Left ventricle myocardium inferior (tissue), 1 donor: Measurements from ENCODE around the gene SCD5. TPM values are rescaled to one million over a fixed set of nuclear protein-coding genes. Genes with fewer than 3 reads are reported as not detected.

Experiments used
- DNase-seq: peaks from one replicate; pipeline ENCODE4 v3.0.0-alpha.2; 2020
- H3K27ac ChIP-seq: fragments of 200-600 bp; replicated peaks from 2 replicates; pipeline ENCODE4 v1.8.0; 2021
- H3K27me3 ChIP-seq: fragments of 200-600 bp; 2 replicates; pipeline ENCODE4 v1.8.0; 2021; ENCODE audit warnings: low read depth
- H3K36me3 ChIP-seq: fragments of 200-600 bp; 2 replicates; pipeline ENCODE4 v1.8.0; 2021
- H3K4me1 ChIP-seq: fragments of 200-600 bp; 2 replicates; pipeline ENCODE4 v1.8.0; 2021
- H3K4me3 ChIP-seq: fragments of 200-600 bp; 2 replicates; pipeline ENCODE4 v1.8.0; 2021; ENCODE audit warnings: mild to moderate bottlenecking, moderate library complexity
- H3K9me3 ChIP-seq: fragments of 200-600 bp; replicated peaks from 2 replicates; pipeline ENCODE4 v1.8.0; 2021
- intact Hi-C: fragments of 100-400 bp; cut with micrococcal nuclease; formaldehyde crosslinking; loops from one replicate; pipeline ENCODE4 v1.11.0; 2022
- total RNA-seq: library from RNA; stranded (reverse); fragmentation: NEBNext Ultra II Directional; extraction: Animal tissue kit (Norgen Biotek cat#: 25700); gene quantifications from one replicate; pipeline ENCODE4 v1.2.1, GENCODE V29; 2021
- TF ChIP-seq, protein P1 (sequence below): fragments of 200-600 bp; IDR thresholded peaks from 2 replicates; pipeline ENCODE4 v1.8.0; 2021; ENCODE audit warnings: antibody characterized with exemption, mild to moderate bottlenecking, borderline replicate concordance
- donor health status: DM: no; HTN: yes; CAD: no; lungs with severe emphysema.

SCD5 gene
- total RNA-seq, 1 donor from 2014 or later = 4.5 TPM

DNA sequence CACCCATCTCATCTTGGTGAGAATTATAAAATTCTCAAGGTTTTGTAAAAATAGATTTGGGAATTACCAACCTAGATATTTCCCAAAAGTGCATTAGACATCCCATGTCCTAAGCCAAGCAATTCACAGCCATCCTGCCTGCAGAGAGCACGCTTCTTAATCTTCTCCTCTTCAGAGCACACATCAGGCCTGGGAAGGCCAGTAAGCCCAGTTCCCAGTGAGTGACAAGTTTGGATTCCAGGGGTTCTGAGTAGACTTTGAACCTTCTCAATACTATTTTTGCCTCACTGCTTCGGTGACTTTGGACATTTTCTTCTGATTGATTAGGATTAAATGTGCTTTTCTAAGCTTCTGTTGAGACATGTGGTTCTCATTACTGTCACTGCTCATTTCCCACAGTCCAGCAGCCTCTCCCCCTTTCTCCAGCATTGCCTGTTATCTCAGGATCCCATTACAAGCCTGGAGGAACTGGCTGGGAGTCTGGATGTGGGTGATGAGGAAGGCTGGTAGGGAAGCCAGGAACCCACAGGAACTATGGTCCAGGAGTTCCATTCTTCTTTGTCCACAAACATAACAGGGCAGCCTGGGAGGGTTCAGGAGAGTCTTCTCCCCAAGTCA is 180.4 kb downstream of the SCD5 start:
- no peak for DNase-seq
- Histone ChIP-seq H3K27me3 (no peaks in the 10 kb centered on the region), H3K27ac (no peak overlapping the region), H3K4me3 (no peak overlapping the region), H3K4me1 (peaks cover 10% of the 10 kb centered on the region), H3K9me3 (no peaks in the 10 kb centered on the region), H3K36me3 (no peaks in the 10 kb centered on the region)
- intact Hi-C loops = no loop called here
- TF ChIP-seq, protein P1, sequence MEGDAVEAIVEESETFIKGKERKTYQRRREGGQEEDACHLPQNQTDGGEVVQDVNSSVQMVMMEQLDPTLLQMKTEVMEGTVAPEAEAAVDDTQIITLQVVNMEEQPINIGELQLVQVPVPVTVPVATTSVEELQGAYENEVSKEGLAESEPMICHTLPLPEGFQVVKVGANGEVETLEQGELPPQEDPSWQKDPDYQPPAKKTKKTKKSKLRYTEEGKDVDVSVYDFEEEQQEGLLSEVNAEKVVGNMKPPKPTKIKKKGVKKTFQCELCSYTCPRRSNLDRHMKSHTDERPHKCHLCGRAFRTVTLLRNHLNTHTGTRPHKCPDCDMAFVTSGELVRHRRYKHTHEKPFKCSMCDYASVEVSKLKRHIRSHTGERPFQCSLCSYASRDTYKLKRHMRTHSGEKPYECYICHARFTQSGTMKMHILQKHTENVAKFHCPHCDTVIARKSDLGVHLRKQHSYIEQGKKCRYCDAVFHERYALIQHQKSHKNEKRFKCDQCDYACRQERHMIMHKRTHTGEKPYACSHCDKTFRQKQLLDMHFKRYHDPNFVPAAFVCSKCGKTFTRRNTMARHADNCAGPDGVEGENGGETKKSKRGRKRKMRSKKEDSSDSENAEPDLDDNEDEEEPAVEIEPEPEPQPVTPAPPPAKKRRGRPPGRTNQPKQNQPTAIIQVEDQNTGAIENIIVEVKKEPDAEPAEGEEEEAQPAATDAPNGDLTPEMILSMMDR = no peak

DNA sequence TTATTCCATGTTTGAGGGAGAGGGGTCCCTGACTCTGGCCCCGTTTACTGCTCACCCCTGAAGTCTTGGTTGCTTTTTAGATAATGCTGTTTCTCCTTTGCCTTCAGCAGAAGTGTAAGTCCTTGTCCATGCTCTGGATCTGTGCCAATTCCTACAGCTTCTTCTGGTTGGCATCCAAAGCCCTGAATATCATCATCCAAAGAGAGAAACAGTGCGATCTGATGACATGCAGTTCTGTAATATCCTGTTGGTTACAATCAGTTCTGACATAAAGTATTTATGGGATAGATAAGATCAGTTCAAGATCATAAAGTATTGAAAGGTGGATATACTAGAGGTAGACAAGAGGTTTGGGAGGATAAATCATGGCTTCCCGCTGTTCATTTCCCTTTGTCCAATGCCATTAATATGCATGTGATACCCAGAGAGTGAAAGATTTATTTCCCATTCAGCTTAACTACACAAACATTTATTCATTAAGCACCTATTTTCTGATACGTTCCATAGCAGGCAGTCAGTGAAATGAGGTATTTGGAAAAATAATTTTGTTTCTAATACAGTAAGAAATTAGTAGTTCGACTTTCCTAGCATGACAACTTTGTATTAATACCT is 183.7 kb downstream of the SCD5 start:
- Histone ChIP-seq H3K27me3 (no peaks in the 10 kb centered on the region), H3K27ac (no peak overlapping the region), H3K4me1 (peaks cover under 1% of the 10 kb centered on the region), H3K4me3 (no peak overlapping the region), H3K36me3 (no peaks in the 10 kb centered on the region), H3K9me3 (no peaks in the 10 kb centered on the region)
- TF ChIP-seq, protein P1 = no peak
- intact Hi-C loops = no loop called here
- DNase-seq = no peak

DNA sequence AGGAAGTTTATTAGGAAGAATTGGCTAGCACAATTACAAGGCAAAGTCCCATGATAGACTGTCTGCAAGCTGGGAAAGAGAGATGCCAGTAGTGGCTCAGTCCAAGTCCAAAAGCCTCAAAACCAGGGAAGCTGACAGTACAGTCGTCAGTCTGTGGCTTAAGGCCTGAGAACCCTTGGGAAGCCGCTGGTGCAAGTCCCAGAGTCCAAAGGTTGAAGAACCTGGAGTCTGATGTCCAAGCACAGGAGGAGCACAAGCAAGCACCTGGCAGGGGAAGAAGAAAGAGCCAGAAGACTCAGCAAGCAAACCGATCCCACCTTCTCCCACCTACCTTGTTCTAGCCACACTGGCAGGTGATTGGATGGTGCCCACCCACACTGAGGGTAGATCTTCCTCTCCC is 185.5 kb downstream of the SCD5 start:
- no peak overlapping the region for H3K4me3 ChIP-seq
- H3K9me3 ChIP-seq = no peaks in the 10 kb centered on the region
- TF ChIP-seq, protein P1 = no peak
- intact Hi-C loops = no loop called here
- H3K4me1 ChIP-seq = no peaks in the 10 kb centered on the region
- no peaks in the 10 kb centered on the region for H3K27me3 ChIP-seq
- no peaks in the 10 kb centered on the region for H3K36me3 ChIP-seq
- no peak for DNase-seq
- H3K27ac ChIP-seq = no peak overlapping the region

DNA sequence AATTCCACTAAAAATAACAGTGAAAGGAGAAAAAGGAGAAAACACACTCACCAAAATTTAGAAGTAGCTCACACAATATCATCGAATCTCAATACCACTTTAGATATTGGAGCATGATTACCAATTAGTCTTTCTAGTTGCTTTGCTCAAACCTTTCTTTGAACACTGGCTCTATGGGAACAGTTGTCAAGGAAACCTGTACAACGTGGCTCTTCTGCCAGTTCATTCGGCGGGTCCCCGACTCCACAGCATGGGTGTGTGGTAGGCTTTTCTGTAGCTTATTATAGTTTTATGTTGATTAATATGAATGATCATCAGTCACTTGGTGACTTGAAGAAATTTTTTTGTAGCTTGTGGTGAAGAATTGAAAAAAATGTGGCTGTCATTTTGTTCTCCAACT is 186.6 kb downstream of the SCD5 start:
- no peak for DNase-seq
- Histone ChIP-seq H3K4me3 (no peak overlapping the region), H3K27ac (no peak overlapping the region), H3K36me3 (no peaks in the 10 kb centered on the region), H3K4me1 (no peaks in the 10 kb centered on the region), H3K27me3 (no peaks in the 10 kb centered on the region), H3K9me3 (no peaks in the 10 kb centered on the region)
- intact Hi-C loops = no loop called here
- TF ChIP-seq, protein P1 = no peak

DNA sequence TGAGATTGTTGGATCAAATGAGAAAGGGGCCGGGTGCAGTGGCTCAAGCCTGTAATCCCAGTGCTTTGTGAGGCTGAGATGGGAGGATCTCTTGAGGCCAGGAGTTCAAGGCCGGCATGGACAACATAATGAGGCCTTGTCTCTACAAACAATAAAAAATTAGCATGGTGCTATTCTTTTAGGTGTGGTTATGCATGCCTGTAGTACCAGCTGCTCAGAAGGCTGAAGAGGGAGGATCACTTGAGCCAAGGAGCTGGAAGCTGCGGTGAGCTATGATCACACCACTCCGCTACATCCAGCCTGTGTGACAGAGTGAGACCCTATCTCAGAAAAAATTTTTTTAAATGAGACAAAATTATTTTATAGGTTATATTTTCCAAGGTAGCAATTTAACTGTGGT is 187.1 kb downstream of the SCD5 start:
- Histone ChIP-seq H3K9me3 (no peaks in the 10 kb centered on the region), H3K4me1 (no peaks in the 10 kb centered on the region), H3K4me3 (no peak overlapping the region), H3K27me3 (no peaks in the 10 kb centered on the region), H3K27ac (no peak overlapping the region), H3K36me3 (no peaks in the 10 kb centered on the region)
- intact Hi-C loops = no loop called here
- TF ChIP-seq, protein P1 = no peak
- DNase-seq = no peak
